Measurements from ENCODE around the gene PACRG.

The PACRG gene

DNA sequence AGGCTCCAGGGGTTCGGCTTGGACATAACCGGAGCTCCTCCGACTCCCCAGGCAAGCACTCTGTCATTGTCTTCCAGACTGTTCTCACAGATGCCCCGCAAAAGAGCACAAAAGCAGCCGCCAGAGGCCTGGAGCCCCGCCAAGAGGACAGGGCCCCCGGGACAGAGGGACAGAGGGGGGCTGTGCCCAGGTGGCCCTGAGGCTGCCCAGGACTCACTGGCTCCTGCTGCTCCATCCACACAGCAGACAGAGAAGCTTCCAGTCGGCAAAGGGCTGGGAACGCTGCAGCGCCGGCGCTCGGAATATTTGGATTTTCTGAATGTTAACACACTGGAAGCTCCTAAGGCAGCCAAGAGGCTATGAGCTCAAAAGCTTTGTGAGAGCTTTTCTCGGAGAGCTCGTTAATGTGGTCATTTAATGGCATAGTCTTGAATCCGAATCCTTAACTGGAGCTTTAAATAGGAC, 618.8 kb downstream of the PACRG start:
- TF ChIP-seq, protein P1, sequence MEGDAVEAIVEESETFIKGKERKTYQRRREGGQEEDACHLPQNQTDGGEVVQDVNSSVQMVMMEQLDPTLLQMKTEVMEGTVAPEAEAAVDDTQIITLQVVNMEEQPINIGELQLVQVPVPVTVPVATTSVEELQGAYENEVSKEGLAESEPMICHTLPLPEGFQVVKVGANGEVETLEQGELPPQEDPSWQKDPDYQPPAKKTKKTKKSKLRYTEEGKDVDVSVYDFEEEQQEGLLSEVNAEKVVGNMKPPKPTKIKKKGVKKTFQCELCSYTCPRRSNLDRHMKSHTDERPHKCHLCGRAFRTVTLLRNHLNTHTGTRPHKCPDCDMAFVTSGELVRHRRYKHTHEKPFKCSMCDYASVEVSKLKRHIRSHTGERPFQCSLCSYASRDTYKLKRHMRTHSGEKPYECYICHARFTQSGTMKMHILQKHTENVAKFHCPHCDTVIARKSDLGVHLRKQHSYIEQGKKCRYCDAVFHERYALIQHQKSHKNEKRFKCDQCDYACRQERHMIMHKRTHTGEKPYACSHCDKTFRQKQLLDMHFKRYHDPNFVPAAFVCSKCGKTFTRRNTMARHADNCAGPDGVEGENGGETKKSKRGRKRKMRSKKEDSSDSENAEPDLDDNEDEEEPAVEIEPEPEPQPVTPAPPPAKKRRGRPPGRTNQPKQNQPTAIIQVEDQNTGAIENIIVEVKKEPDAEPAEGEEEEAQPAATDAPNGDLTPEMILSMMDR (IDR thresholded peaks at IDR 0.05; ENCODE audit: insufficient read depth, low read depth, low read length, missing control alignments) = no peak
- DNase-seq (ENCODE audit: low read depth) = no peak
- H3K4me3 ChIP-seq (ENCODE audit: low read depth, low read length) = no peak overlapping the region

DNA sequence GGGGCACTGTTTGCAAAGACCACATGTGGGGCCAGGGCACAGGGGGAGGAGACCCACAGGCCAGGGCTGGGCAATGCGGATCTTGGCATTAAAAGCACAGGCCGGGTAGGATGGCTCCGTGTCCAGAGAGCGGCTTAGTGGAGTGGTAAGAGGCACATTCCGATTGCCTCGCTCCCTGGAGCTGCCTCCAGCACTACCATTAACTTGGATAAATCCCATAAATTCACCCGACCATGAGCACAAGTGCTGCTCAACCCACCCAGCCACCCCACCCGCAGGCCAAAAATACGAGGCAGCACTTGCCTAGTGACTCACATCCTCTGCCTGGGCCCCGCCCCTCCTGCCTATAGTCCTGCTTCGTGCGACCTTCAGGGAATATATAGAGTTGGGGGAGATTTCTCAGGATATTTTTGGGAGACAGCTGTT, 619.3 kb downstream of the PACRG start:
- TF ChIP-seq, protein P1 (IDR thresholded peaks at IDR 0.05; ENCODE audit: insufficient read depth, low read depth, low read length, missing control alignments) = no peak
- no peak for DNase-seq (ENCODE audit: low read depth)
- H3K4me3 ChIP-seq (ENCODE audit: low read depth, low read length) = no peak overlapping the region

DNA sequence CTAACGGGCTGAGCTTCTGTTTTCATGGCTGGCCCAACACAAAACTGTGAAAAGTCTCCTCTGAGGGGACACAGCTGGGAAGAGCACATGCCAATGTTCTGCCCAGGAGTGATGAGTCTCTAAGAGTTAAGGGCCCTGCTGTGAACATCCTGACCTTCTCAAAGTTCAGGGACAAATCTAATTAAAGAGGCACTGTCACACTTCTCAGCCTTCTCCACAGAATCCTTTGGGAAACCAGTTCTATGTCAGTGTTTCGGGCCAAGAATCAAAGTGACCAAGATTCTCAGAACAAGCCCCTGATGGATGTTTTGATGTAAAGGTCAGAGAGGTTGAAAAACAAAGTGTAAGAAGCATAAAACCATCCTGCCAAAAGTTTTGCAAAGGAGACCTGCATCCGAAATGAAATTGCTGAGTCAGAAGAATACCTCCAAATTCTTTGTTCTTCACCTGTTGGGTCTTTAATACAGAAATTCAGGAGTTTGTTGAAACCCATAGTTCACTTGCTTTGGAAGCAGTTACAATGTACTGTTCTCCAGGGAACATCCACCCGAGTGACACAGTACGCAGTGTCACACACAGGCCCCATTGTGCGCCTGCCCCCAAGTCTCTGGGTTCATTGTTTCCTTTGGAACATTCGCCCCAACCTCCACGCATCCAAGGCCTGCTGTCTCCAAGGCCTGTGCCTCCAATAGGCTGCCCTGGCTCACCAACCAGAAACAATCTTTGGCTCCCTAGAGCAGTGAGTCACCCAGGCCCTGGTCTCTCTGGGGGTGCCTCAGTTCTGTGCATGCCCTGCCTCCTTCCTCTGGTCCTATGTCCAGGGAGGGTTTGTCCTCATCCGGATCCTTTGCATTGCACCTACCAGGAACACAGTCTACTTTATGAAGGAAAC, 621.3 kb downstream of the PACRG start:
- no peak overlapping the region for H3K4me3 ChIP-seq (ENCODE audit: low read depth, low read length)
- TF ChIP-seq, protein P1 (IDR thresholded peaks at IDR 0.05; ENCODE audit: insufficient read depth, low read depth, low read length, missing control alignments) = no peak
- DNase-seq (ENCODE audit: low read depth) = no peak

DNA sequence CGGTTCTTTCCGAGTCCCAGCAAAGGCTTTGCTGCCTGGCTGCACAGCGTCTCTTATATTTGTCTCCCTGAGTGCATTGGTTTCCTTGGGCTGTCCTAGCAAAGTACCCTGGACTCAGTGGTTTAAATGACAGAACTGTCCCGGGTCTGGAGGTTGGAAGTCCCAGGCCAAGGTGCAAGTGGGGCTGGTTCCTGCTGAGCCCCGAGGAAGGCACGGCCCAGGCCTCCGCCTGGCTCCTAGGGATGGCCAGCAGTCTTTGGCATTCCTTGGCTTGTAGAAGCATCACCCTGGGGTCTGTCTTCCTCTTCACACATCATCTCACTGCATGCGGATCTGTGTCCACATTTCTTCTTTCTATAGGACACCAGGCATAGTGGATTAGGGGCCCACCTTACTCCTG, 621.9 kb downstream of the PACRG start:
- no peak for DNase-seq (ENCODE audit: low read depth)
- no peak overlapping the region for H3K4me3 ChIP-seq (ENCODE audit: low read depth, low read length)
- TF ChIP-seq, protein P1 (IDR thresholded peaks at IDR 0.05; ENCODE audit: insufficient read depth, low read depth, low read length, missing control alignments) = no peak

DNA sequence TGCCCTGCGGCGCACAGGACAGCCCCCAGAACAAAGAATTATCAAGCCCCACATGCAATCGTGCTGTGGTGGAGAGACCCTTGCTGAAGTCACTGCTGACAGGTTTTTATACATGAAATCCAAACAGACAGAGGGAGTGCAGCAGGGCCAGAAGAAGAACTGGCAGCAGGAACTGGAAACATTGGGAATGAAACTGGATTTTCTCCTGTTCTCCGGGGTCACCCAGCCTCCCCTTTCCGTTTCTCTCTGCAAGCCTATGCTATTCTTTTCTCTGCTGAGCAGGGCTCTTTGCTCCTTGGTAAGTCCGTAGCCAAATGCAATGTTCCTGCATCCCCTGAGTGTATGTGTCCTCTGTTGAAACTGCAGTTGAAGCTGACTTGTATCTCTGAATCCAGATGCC, 623.2 kb downstream of the PACRG start:
- DNase-seq (ENCODE audit: low read depth) = no peak
- no peak overlapping the region for H3K4me3 ChIP-seq (ENCODE audit: low read depth, low read length)
- TF ChIP-seq, protein P1 (IDR thresholded peaks at IDR 0.05; ENCODE audit: insufficient read depth, low read depth, low read length, missing control alignments) = no peak

DNA sequence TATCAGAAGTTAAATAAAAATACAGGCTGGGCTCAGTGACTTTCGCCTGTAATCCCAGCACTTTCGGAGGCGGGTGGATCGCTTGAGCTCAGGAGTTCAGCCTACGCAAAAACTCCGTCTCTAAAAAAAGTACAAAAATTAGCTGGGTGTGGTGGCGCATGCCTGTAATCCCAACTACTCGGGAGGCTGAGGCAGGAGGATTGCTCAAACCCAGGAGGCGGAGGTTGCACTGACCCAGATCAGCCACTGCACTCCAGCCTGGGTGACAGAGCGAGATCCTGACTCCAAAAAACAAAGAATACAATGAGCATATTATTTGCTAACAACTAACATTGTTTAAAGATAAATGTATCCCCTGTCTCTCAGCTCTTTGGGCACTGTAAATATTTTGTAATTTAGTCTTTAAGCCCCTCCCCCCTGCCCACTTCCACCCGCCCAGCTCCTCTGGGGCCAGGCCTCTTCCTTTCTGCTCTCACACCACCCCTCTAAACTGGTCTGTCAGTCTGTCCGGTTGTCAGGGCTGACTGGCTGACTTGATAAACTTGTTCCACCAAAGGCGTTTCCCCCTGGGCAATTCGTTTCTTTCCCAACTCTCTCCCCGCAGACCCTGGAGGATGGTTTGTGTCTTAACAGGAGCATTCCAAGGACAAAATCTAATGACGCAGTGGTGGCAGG, 624.4 kb downstream of the PACRG start:
- no peak for DNase-seq (ENCODE audit: low read depth)
- no peak overlapping the region for H3K4me3 ChIP-seq (ENCODE audit: low read depth, low read length)
- TF ChIP-seq, protein P1 (IDR thresholded peaks at IDR 0.05; ENCODE audit: insufficient read depth, low read depth, low read length, missing control alignments) = no peak
